Activated CD8-positive, alpha-beta memory T cell treated with anti-CD3 and anti-CD28 coated beads, Interleukin-2, amount 10 ng/mL, durations not matched to agents 7 days and 5 days (primary cell): ENCODE results near the gene TICAM2. TPM values are rescaled to one million over a fixed set of nuclear protein-coding genes. Genes with fewer than 3 reads are reported as not detected.

Experiments
- ATAC-seq: fragments of 150-1000 bp; cut with Tn5 transposase; one replicate; pipeline ENCODE4 v1.10.0; 2021; ENCODE audit warnings: moderate library complexity
- CTCF ChIA-PET: fragments of 350-600 bp; sonication (Branson Sonifier 250); formaldehyde crosslinking; loops from one replicate; lab custom pipeline; 2021; ENCODE audit warnings: antibody characterized with exemption; lab: Charles Lee
- DNase-seq: peaks from one replicate; pipeline ENCODE4 v3.0.0-alpha.2; 2020
- H3K27ac Mint-ChIP-seq: one replicate; pipeline ENCODE4 v1.8.0; 2021; ENCODE audit warnings: mild to moderate bottlenecking, mixed read lengths
- H3K27me3 Mint-ChIP-seq: one replicate; pipeline ENCODE4 v1.8.0; 2021; ENCODE audit warnings: mixed read lengths
- H3K36me3 Mint-ChIP-seq: one replicate; pipeline ENCODE4 v1.8.0; 2021; ENCODE audit warnings: mild to moderate bottlenecking, mixed read lengths
- H3K4me1 Mint-ChIP-seq: one replicate; pipeline ENCODE4 v1.8.0; 2021; ENCODE audit warnings: mixed read lengths
- H3K4me3 Mint-ChIP-seq: one replicate; pipeline ENCODE4 v1.8.0; 2021; ENCODE audit warnings: mild to moderate bottlenecking, moderate library complexity, mixed read lengths
- H3K9me3 Mint-ChIP-seq: one replicate; pipeline ENCODE4 v1.8.0; 2022; ENCODE audit warnings: low read depth, mixed read lengths
- total RNA-seq, 2 experiments: library from RNA; stranded (reverse); gene quantifications; one replicate each; pipeline ENCODE4 v1.2.3, GENCODE V29; 2021

The TICAM2 gene
- total RNA-seq, 2 experiments from 2014 or later = 1.6 to 1.8 TPM

GRCh38 chr5:115578657-115579056 is 23.6 kb downstream of the TICAM2 start:
- Mint-ChIP-seq H3K9me3 (no peaks in the 10 kb centered on the region), H3K36me3 (no peaks in the 10 kb centered on the region), H3K4me3 (no peak overlapping the region), H3K27me3 (peaks cover 2% of the 10 kb centered on the region), H3K4me1 (peaks cover 2% of the 10 kb centered on the region), H3K27ac (no peak overlapping the region)
- DNase-seq (no peak), ATAC-seq (no peak)
- CTCF ChIA-PET = interaction anchor here (9.8 kb wide), 1 partner anchor 271 kb away, joined by 133 read pairs; no protein-coding TSS in a partner anchor

GRCh38 chr5:115577741-115578140 is 24.5 kb downstream of the TICAM2 start:
- peaks cover 2% of the 10 kb centered on the region for H3K4me1 Mint-ChIP-seq
- CTCF ChIA-PET = interaction anchor here (9.8 kb wide), 1 partner anchor 270 kb away, joined by 133 read pairs; no protein-coding TSS in a partner anchor

GRCh38 chr5:115577329-115577728 is 24.9 kb downstream of the TICAM2 start:
- H3K4me3 Mint-ChIP-seq = no peak overlapping the region
- peaks cover 9% of the 10 kb centered on the region for H3K27me3 Mint-ChIP-seq
- H3K27ac Mint-ChIP-seq = no peak overlapping the region
- no peak for ATAC-seq
- no peaks in the 10 kb centered on the region for H3K36me3 Mint-ChIP-seq
- CTCF ChIA-PET = interaction anchor here (9.8 kb wide), 1 partner anchor 270 kb away, joined by 133 read pairs; no protein-coding TSS in a partner anchor
- H3K4me1 Mint-ChIP-seq = peaks cover 2% of the 10 kb centered on the region
- no peaks in the 10 kb centered on the region for H3K9me3 Mint-ChIP-seq
- DNase-seq = no peak

More at GRCh38 chr5:115577741-115578140, 24.5 kb downstream of the TICAM2 start:
- no peaks in the 10 kb centered on the region for H3K9me3 Mint-ChIP-seq
- no peak for ATAC-seq
- H3K36me3 Mint-ChIP-seq = no peaks in the 10 kb centered on the region
- H3K27ac Mint-ChIP-seq = no peak overlapping the region
- no peak for DNase-seq
- no peak overlapping the region for H3K4me3 Mint-ChIP-seq
- peaks cover 4% of the 10 kb centered on the region for H3K27me3 Mint-ChIP-seq

- no peaks in the 10 kb centered on the region for H3K36me3 Mint-ChIP-seq
- peaks cover 2% of the 10 kb centered on the region for H3K4me1 Mint-ChIP-seq
- H3K4me3 Mint-ChIP-seq = no peak overlapping the region
- peaks cover 12% of the 10 kb centered on the region for H3K27me3 Mint-ChIP-seq
- no peak for DNase-seq
- no peaks in the 10 kb centered on the region for H3K9me3 Mint-ChIP-seq
- no peak for ATAC-seq
- CTCF ChIA-PET = interaction anchor here (0.7 to 9.8 kb wide), 29 partner anchors 9 to 477 kb away, joined by 3 to 133 read pairs (median 4); partner anchors contain the start of gene FEM1C
- no peak overlapping the region for H3K27ac Mint-ChIP-seq
These were observed 26.9 kb downstream of the TICAM2 start for GRCh38 chr5:115575167-115576070.

GRCh38 chr5:115573133-115573532 is 29.1 kb downstream of the TICAM2 start:
- Mint-ChIP-seq H3K9me3 (no peaks in the 10 kb centered on the region), H3K4me3 (no peak overlapping the region), H3K4me1 (peaks cover 2% of the 10 kb centered on the region), H3K27me3 (peaks cover 12% of the 10 kb centered on the region), H3K27ac (no peak overlapping the region), H3K36me3 (no peaks in the 10 kb centered on the region)
- DNase-seq = no peak
- CTCF ChIA-PET = interaction anchor here (1.2 to 9.8 kb wide), 3 partner anchors 13 to 266 kb away, joined by 3 to 133 read pairs (median 6); no protein-coding TSS in a partner anchor
- no peak for ATAC-seq

GRCh38 chr5:115571441-115571878 is 30.8 kb downstream of the TICAM2 start:
- peaks cover 2% of the 10 kb centered on the region for H3K4me1 Mint-ChIP-seq
- H3K9me3 Mint-ChIP-seq = no peaks in the 10 kb centered on the region
- H3K27ac Mint-ChIP-seq = no peak overlapping the region
- H3K27me3 Mint-ChIP-seq = peaks cover 16% of the 10 kb centered on the region
- ATAC-seq = no peak
- no peak overlapping the region for H3K4me3 Mint-ChIP-seq
- H3K36me3 Mint-ChIP-seq = no peaks in the 10 kb centered on the region
- DNase-seq = no peak
- CTCF ChIA-PET = interaction anchor here (0.8 to 9.8 kb wide), 4 partner anchors 9 to 264 kb away, joined by 3 to 133 read pairs (median 4); no protein-coding TSS in a partner anchor

GRCh38 chr5:115568668-115569067 is 33.6 kb downstream of the TICAM2 start:
- H3K9me3 Mint-ChIP-seq = no peaks in the 10 kb centered on the region
- H3K27ac Mint-ChIP-seq = no peak overlapping the region
- DNase-seq = no peak
- H3K27me3 Mint-ChIP-seq = peaks cover 16% of the 10 kb centered on the region
- H3K4me1 Mint-ChIP-seq = no peaks in the 10 kb centered on the region
- CTCF ChIA-PET = interaction anchor here (1.6 kb wide), 1 partner anchor 21 kb away, joined by 4 read pairs; no protein-coding TSS in a partner anchor
- ATAC-seq = no peak
- H3K36me3 Mint-ChIP-seq = no peaks in the 10 kb centered on the region
- H3K4me3 Mint-ChIP-seq = no peak overlapping the region

- no peaks in the 10 kb centered on the region for H3K36me3 Mint-ChIP-seq
These were observed 37.0 kb downstream of the TICAM2 start for GRCh38 chr5:115565233-115565632.

GRCh38 chr5:115561176-115561575 is 41.1 kb downstream of the TICAM2 start:
- no peak overlapping the region for H3K27ac Mint-ChIP-seq
- H3K4me3 Mint-ChIP-seq = no peak overlapping the region
- no peaks in the 10 kb centered on the region for H3K36me3 Mint-ChIP-seq
- no peaks in the 10 kb centered on the region for H3K9me3 Mint-ChIP-seq
- DNase-seq (no peak), ATAC-seq (no peak)
- H3K27me3 Mint-ChIP-seq = peaks cover 17% of the 10 kb centered on the region
- H3K4me1 Mint-ChIP-seq = no peaks in the 10 kb centered on the region
- CTCF ChIA-PET = no interaction called here

More at GRCh38 chr5:115565233-115565632, 37.0 kb downstream of the TICAM2 start:
- Mint-ChIP-seq H3K4me3 (no peak overlapping the region), H3K9me3 (no peaks in the 10 kb centered on the region), H3K4me1 (no peaks in the 10 kb centered on the region), H3K27me3 (peaks cover 19% of the 10 kb centered on the region), H3K27ac (no peak overlapping the region)
- CTCF ChIA-PET = no interaction called here
- ATAC-seq = no peak
- no peak for DNase-seq

- Mint-ChIP-seq H3K36me3 (no peaks in the 10 kb centered on the region), H3K9me3 (no peaks in the 10 kb centered on the region), H3K27me3 (peaks cover 17% of the 10 kb centered on the region), H3K27ac (no peak overlapping the region), H3K4me1 (no peaks in the 10 kb centered on the region), H3K4me3 (no peak overlapping the region)
- DNase-seq (no peak), ATAC-seq (no peak)
- CTCF ChIA-PET = interaction anchor here (2.3 kb wide), 1 partner anchor 15 kb away, joined by 6 read pairs; no protein-coding TSS in a partner anchor
These were observed 42.8 kb downstream of the TICAM2 start for GRCh38 chr5:115559524-115559923.

- DNase-seq = no peak
- no peaks in the 10 kb centered on the region for H3K36me3 Mint-ChIP-seq
These were observed 43.8 kb downstream of the TICAM2 start for GRCh38 chr5:115558388-115558956.

GRCh38 chr5:115557667-115558387 is 44.5 kb downstream of the TICAM2 start:
- Mint-ChIP-seq H3K27me3 (peaks cover 10% of the 10 kb centered on the region), H3K9me3 (no peaks in the 10 kb centered on the region), H3K36me3 (no peaks in the 10 kb centered on the region), H3K4me3 (no peak overlapping the region), H3K27ac (no peak overlapping the region), H3K4me1 (no peaks in the 10 kb centered on the region)
- no peak for DNase-seq
- no peak for ATAC-seq
- CTCF ChIA-PET = interaction anchor here (0.6 kb wide), 1 partner anchor 30 kb away, joined by 3 read pairs; no protein-coding TSS in a partner anchor

More at GRCh38 chr5:115558388-115558956, 43.8 kb downstream of the TICAM2 start:
- no peaks in the 10 kb centered on the region for H3K4me1 Mint-ChIP-seq
- peaks cover 16% of the 10 kb centered on the region for H3K27me3 Mint-ChIP-seq
- CTCF ChIA-PET = interaction anchor here (2.3 kb wide), 1 partner anchor 16 kb away, joined by 6 read pairs; no protein-coding TSS in a partner anchor
- H3K9me3 Mint-ChIP-seq = no peaks in the 10 kb centered on the region
- ATAC-seq = no peak
- no peak overlapping the region for H3K27ac Mint-ChIP-seq
- H3K4me3 Mint-ChIP-seq = no peak overlapping the region
